GM23248 (cell line): ENCODE results near the gene SATB1. TPM values are rescaled to one million over a fixed set of nuclear protein-coding genes. Genes with fewer than 3 reads are reported as not detected.

Source experiments
- DNase-seq: peaks from one replicate; pipeline ENCODE4 v3.0.0-alpha.2; 2015
- H2AFZ ChIP-seq: fragments of 200-600 bp; sonication (generic); 2 replicates; pipeline ENCODE4 v1.6.1; 2016; ENCODE audit warnings: antibody characterized with exemption
- H3F3A ChIP-seq: fragments of 200-600 bp; sonication (generic); 2 replicates; pipeline ENCODE4 v1.6.1; 2016; ENCODE audit warnings: mild to moderate bottlenecking, antibody characterized with exemption, mixed run types; ENCODE audit not compliant: insufficient read depth
- H3K27ac ChIP-seq: fragments of 200-600 bp; sonication (generic); 2 replicates; pipeline ENCODE4 v1.5.1; 2016; ENCODE audit warnings: mild to moderate bottlenecking
- H3K27me3 ChIP-seq: fragments of 200-600 bp; sonication (generic); replicated peaks from 2 replicates; pipeline ENCODE4 v1.6.1; 2016; ENCODE audit warnings: mild to moderate bottlenecking; ENCODE audit not compliant: insufficient read depth
- H3K36me3 ChIP-seq: fragments of 200-600 bp; sonication (generic); 2 replicates; pipeline ENCODE4 v1.6.1; 2016; ENCODE audit warnings: low read depth, mild to moderate bottlenecking
- H3K4me1 ChIP-seq: fragments of 200-600 bp; sonication (generic); 2 replicates; pipeline ENCODE4 v1.6.1; 2016; ENCODE audit warnings: mild to moderate bottlenecking; ENCODE audit not compliant: insufficient read depth
- H3K4me2 ChIP-seq: fragments of 200-600 bp; sonication (generic); one replicate; pipeline ENCODE4 v1.6.1; 2016; ENCODE audit warnings: mild to moderate bottlenecking; ENCODE audit not compliant: unreplicated experiment
- H3K4me3 ChIP-seq: fragments of 200-600 bp; sonication (generic); 2 replicates; pipeline ENCODE4 v1.5.1; 2016; ENCODE audit warnings: mild to moderate bottlenecking
- H3K79me2 ChIP-seq: fragments of 200-600 bp; sonication (generic); 2 replicates; pipeline ENCODE4 v1.6.1; 2016; ENCODE audit warnings: mild to moderate bottlenecking; ENCODE audit not compliant: insufficient read depth
- H3K9ac ChIP-seq: fragments of 200-600 bp; sonication (generic); 2 replicates; pipeline ENCODE4 v1.6.1; 2016; ENCODE audit warnings: mild to moderate bottlenecking
- H3K9me2 ChIP-seq: fragments of 200-600 bp; sonication (generic); 2 replicates; pipeline ENCODE4 v1.6.1; 2016; ENCODE audit warnings: mixed run types, mild to moderate bottlenecking, moderate library complexity; ENCODE audit not compliant: insufficient read depth
- H3K9me3 ChIP-seq: fragments of 200-600 bp; sonication (generic); one replicate; pipeline ENCODE4 v1.6.1; 2017; ENCODE audit warnings: low read depth
- H4K20me1 ChIP-seq: fragments of 200-600 bp; sonication (generic); 2 replicates; pipeline ENCODE4 v1.6.0; 2016; ENCODE audit not compliant: insufficient read depth
- EZH2 ChIP-seq: fragments of 200-600 bp; sonication (generic); IDR thresholded peaks from 2 replicates; pipeline ENCODE4 v1.6.1; 2018; ENCODE audit warnings: antibody characterized with exemption, mild to moderate bottlenecking; ENCODE audit not compliant: insufficient read depth, poor library complexity, severe bottlenecking
- EZH2phosphoT487 ChIP-seq: fragments of 200-600 bp; sonication (generic); IDR thresholded peaks from 2 replicates; pipeline ENCODE4 v1.6.1; 2018; ENCODE audit warnings: antibody characterized with exemption, moderate library complexity, mild to moderate bottlenecking, low read depth; ENCODE audit not compliant: insufficient read depth
- WGBS, 2 experiments: methylation state at CpG; one replicate each; pipeline ENCODE4 v1.1.6; 2015 to 2017; ENCODE audit warnings: low lambda C conversion rate in 2 of 2, low coverage in 1 of 2; ENCODE audit errors: missing lambda C conversion rate in 2 of 2; 5-methylcytosine and 5-hydroxymethylcytosine counted together
- in situ Hi-C: fragments of 300-500 bp; cut with MboI; formaldehyde crosslinking; loops from 2 replicates; pipeline ENCODE4 v1.15.0; 2020
- polyA plus RNA-seq: library from polyadenylated mRNA; unstranded; fragments of >200 nt; fragmentation: Nextera tagmentation; extraction: Ambion mirVana; gene quantifications from 2 replicates; pipeline ENCODE4 v1.2.1, GENCODE V29; 2016
- total RNA-seq: library from RNA; depleted of rRNA; stranded (reverse); fragments of >200 nt; shearing (Covaris generic); gene quantifications from 2 replicates; pipeline ENCODE4 v1.2.3, GENCODE V29; 2014

Gene SATB1
- total and polyA plus RNA-seq, 2 experiments from 2014 or later, result 5.7 to 12.0 TPM

- H3K27ac ChIP-seq, result peak overlapping the region; percentile 63
- peak overlapping the region; percentile 94 for H3K4me2 ChIP-seq
- TF ChIP-seq EZH2, result no peak
- TF ChIP-seq EZH2phosphoT487, result no peak
- WGBS, 2 experiments, result 0 to 1% methylated on average over 18 to 27 of the region's 27 CpGs
- in situ Hi-C loops, result no loop called here
- H3K9ac ChIP-seq, result peak overlapping the region; percentile 86
- peaks cover 22% of the 10 kb centered on the region for H3K79me2 ChIP-seq
- H3K4me1 ChIP-seq, result peaks cover 13% of the 10 kb centered on the region
- no peaks in the 10 kb centered on the region for H3K9me3 ChIP-seq
- no peaks in the 10 kb centered on the region for H3K9me2 ChIP-seq
- H3K27me3 ChIP-seq, result no peaks in the 10 kb centered on the region
- H4K20me1 ChIP-seq, result no peaks in the 10 kb centered on the region
- H3F3A ChIP-seq, result no peaks in the 10 kb centered on the region
- peak overlapping the region; percentile 99 for H2AFZ ChIP-seq
- no peaks in the 10 kb centered on the region for H3K36me3 ChIP-seq
- DNase-seq, result no peak
- H3K4me3 ChIP-seq, result peak overlapping the region; percentile 94
These were observed 868 bp downstream of the SATB1 start for GRCh38 chr3:18424213-18424728.

DNA sequence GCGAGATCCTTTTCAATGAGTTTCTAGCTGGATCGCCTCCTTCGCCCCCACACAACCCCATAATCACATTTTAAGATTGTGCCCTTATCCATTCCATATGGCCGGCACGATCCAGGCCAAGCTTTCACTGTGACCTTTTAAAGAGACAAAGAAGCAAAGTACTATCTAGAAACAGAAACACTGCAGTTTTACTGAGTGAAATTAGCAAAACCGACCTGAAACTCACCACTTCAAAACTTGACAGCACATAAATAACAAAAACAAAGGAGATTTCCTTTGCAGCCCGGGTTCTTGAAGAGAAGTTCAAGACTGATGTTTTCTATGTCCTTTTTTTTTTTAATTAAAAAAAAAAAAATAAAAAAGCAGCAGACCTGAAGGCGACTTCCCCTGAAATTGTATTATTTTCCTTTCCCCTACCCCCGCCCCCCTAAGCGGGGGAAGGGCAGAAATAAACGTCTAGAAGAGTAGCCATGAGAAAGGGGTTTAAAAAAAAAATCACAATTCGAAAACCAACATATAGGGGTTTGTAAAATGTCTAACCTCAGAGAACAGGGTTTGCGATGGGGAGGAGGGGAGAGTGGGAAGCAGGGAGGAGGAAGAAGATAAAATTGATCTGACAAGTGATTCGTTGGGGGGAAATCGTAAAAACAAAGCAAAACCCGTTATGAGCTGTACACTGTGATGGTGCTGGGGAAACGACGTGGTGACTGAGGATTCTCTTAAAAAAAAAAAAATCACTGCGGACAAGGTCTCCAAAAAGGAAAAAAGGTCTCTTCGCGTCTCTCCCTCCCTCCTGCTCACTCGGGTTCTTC is 1.5 kb downstream of the SATB1 start:
- no peaks in the 10 kb centered on the region for H3K9me2 ChIP-seq
- TF ChIP-seq EZH2 (no peak), EZH2phosphoT487 (no peak)
- H3K36me3 ChIP-seq, result no peaks in the 10 kb centered on the region
- no peaks in the 10 kb centered on the region for H3K9me3 ChIP-seq
- no peaks in the 10 kb centered on the region for H3K27me3 ChIP-seq
- H3K9ac ChIP-seq, result peak overlapping the region; percentile 86
- peaks cover 22% of the 10 kb centered on the region for H3K79me2 ChIP-seq
- H3F3A ChIP-seq, result no peaks in the 10 kb centered on the region
- peak overlapping the region; percentile 94 for H3K4me2 ChIP-seq
- peak; percentile 73 for DNase-seq
- H3K4me1 ChIP-seq, result peaks cover 13% of the 10 kb centered on the region
- peak overlapping the region; percentile 99 for H2AFZ ChIP-seq
- H3K27ac ChIP-seq, result peak overlapping the region; percentile 63
- H4K20me1 ChIP-seq, result no peaks in the 10 kb centered on the region
- in situ Hi-C loops, result no loop called here
- 1 to 2% methylated on average over 22 of the region's 22 CpGs for WGBS, 2 experiments
- peak overlapping the region; percentile 94 for H3K4me3 ChIP-seq

GRCh38 chr3:18422972-18423371 is 2.2 kb downstream of the SATB1 start:
- peak overlapping the region; percentile 94 for H3K4me2 ChIP-seq
- no peaks in the 10 kb centered on the region for H3F3A ChIP-seq
- peaks cover 22% of the 10 kb centered on the region for H3K79me2 ChIP-seq
- peak overlapping the region; percentile 86 for H3K9ac ChIP-seq
- H3K27me3 ChIP-seq, result no peaks in the 10 kb centered on the region
- peak overlapping the region; percentile 99 for H2AFZ ChIP-seq
- in situ Hi-C loops, result no loop called here
- DNase-seq, result peak; percentile 36
- H3K4me3 ChIP-seq, result peak overlapping the region; percentile 94
- WGBS, 2 experiments, result 24 to 31% methylated on average over 5 of the region's 5 CpGs
- no peak for TF ChIP-seq EZH2
- no peak for TF ChIP-seq EZH2phosphoT487
- H3K9me2 ChIP-seq, result no peaks in the 10 kb centered on the region
- no peaks in the 10 kb centered on the region for H4K20me1 ChIP-seq
- H3K4me1 ChIP-seq, result peaks cover 13% of the 10 kb centered on the region
- no peaks in the 10 kb centered on the region for H3K36me3 ChIP-seq
- no peaks in the 10 kb centered on the region for H3K9me3 ChIP-seq
- H3K27ac ChIP-seq, result peak overlapping the region; percentile 63; the same call in 1 of the 2 replicates

DNA sequence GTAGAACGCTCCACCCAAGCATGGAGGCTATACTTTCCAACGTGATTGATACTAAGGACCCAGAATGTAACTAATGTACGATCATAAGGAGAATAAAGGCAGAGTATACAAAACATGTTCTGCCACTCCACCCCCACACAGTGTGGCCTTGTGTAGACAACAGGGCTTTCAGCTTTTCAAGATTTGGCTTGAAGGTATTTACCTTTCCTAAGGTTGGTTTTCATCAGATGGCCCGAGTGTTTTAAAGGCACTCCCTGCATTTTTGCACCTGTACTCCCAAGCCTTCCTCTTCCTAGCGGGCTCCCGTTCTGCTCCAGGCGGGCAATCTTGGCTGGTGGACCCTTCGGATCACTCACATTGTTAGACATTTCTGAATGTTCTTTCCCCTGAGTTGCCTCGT is 4.6 kb downstream of the SATB1 start:
- WGBS, 2 experiments, result 93% methylated on average over 9 of the region's 9 CpGs
- TF ChIP-seq EZH2phosphoT487 (no peak), EZH2 (no peak)

More for the DNA sequence above, 4.6 kb downstream of the SATB1 start:
- H3K27me3 ChIP-seq, result no peaks in the 10 kb centered on the region
- H3K4me1 ChIP-seq, result peaks cover 13% of the 10 kb centered on the region
- peaks cover 22% of the 10 kb centered on the region for H3K79me2 ChIP-seq
- H3K36me3 ChIP-seq, result no peaks in the 10 kb centered on the region
- no peak overlapping the region for H3K4me2 ChIP-seq
- no peaks in the 10 kb centered on the region for H4K20me1 ChIP-seq
- H3F3A ChIP-seq, result no peaks in the 10 kb centered on the region
- no peak for DNase-seq
- no peak overlapping the region for H2AFZ ChIP-seq
- no peaks in the 10 kb centered on the region for H3K9me3 ChIP-seq
- H3K9me2 ChIP-seq, result no peaks in the 10 kb centered on the region
- in situ Hi-C loops, result no loop called here
- no peak overlapping the region for H3K27ac ChIP-seq
- H3K9ac ChIP-seq, result no peak overlapping the region
- H3K4me3 ChIP-seq, result no peak overlapping the region
